Left lobe of liver (tissue), 2 donors: Measurements from ENCODE around the gene ADARB2. TPM values are rescaled to one million over a fixed set of nuclear protein-coding genes. Genes with fewer than 3 reads are reported as not detected.

ENCODE experiments used
- ATAC-seq: fragments of 200-7000 bp; cut with Tn5 transposase; one replicate; pipeline ENCODE4 v1.9.1; 2020; ENCODE audit warnings: mild to moderate bottlenecking, moderate library complexity
- DNase-seq: peaks from one replicate; pipeline ENCODE4 v3.0.0-alpha.2; 2020; ENCODE audit warnings: low spot score
- total RNA-seq: library from RNA; stranded (reverse); gene quantifications from one replicate; pipeline ENCODE4 v1.2.1, GENCODE V29; 2021
- donor health status: DM: no; HTN: no; CAD: no; lungs with moderate emphysema.
- donor health status: DM: no; HTN: yes; CAD: no.

The ADARB2 gene
- total RNA-seq, 1 donor from 2014 or later = 0.81 TPM

DNA sequence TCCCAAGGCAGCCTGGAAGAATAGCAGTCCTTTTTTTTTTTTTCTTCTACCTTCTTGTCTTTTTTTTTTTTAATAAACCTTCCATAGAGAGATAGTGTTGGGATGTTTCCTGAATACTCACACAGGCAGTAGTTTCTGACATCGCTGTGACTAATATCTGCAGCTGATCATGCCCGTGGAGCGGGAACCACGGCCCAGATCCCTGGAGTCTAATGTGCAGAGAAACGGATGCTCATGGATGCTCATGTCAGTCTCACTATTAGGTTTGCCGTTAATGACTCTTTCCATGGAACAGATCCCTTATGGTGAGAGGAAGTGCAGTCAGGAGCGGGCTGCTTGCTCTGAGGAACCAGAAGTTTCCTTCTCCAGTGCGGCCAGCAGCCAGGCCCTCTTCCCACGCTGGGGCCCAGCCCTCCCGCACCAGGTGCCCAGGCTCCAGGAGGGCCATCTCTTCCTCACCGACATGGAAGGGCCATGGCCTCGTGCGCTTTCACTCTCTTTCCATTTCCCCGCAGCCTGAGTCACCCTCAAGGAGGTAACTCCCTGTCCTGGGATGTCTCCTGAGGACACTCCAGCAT lies 548.7 kb downstream of the ADARB2 start:
- no peak for DNase-seq
- ATAC-seq = no peak

DNA sequence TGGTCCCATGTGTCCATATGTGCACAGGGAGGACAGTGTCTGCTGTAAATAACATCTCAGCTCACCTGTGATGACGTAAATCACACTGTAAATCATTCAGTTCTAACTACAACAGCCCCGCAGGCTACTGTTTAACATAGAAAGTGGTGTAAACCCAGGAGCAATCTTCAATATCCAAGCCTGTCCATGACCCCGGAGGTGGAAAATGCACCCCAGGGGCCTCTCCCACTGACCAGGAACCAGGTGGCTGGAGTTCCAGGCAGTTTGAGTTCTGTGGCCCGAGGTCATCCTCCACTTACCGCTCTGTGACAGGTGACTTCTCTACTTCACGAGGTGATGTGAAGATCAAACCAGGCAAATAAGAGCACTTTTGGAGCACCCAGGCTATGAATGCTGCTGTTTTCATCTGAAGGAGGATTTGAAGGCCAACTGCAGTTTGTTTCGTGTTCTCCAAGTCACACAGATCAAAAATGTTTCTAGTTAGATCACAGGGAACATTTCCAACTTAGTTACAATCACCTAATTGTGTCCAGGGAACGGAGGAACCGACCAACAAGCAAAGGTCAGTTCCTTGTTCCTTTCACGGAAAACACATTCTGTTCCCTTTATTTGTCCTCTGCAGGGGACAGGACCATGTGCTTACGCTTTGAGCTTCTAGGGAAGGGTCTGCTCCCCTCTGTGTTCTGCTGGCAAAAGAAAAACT lies 549.3 kb downstream of the ADARB2 start:
- no peak for ATAC-seq
- no peak for DNase-seq

DNA sequence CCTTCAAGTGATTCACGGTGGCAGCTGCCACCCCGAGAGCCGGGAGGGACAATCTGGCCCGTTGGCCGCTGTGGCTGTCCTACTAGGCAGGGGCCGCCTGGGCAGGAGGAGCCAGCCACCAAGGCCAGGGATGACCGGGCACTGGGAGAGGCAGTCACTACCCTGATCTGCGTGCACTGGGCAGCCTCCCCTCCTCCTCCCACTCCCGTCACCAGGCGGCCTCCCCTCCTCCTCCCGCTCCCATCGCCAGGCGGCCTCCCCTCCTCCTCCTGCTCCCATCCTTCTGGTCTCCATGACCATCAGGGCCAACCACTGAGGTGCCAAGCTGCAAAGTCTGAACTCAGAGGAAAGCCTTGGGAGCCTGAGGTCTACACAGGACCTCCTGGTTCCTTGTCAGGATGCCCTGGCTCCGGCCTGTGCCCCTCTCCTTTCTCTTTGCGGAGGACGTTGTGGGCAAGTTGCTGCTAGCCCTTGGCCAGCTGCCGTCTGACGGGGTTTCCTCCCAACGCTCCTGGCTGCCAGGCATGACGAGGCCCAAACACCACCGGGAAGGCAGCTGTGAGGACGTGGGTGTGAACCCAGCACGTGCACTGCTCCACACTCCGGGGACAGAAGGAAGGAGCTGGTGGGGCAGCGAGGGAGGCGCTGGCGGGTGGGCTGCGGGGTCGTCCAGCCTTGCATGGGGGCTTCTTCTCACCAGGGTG lies 550.0 kb downstream of the ADARB2 start:
- ATAC-seq = no peak
- DNase-seq = no peak

DNA sequence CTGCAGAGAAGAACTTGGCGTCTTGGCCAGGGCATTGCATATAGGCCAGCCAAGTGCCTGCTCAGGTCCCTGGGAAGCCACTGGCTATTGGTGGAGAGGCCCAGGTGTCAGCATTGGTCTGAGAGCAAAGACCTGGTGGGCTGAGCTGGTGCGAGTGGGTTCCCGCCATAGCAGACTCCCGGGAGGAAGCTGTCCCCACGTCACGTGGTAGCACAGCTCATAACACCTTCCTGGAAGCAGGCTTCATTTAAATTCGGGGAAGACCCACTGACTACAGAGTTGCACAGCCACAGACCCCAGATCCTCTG lies 550.7 kb downstream of the ADARB2 start:
- ATAC-seq (no peak), DNase-seq (no peak)

DNA sequence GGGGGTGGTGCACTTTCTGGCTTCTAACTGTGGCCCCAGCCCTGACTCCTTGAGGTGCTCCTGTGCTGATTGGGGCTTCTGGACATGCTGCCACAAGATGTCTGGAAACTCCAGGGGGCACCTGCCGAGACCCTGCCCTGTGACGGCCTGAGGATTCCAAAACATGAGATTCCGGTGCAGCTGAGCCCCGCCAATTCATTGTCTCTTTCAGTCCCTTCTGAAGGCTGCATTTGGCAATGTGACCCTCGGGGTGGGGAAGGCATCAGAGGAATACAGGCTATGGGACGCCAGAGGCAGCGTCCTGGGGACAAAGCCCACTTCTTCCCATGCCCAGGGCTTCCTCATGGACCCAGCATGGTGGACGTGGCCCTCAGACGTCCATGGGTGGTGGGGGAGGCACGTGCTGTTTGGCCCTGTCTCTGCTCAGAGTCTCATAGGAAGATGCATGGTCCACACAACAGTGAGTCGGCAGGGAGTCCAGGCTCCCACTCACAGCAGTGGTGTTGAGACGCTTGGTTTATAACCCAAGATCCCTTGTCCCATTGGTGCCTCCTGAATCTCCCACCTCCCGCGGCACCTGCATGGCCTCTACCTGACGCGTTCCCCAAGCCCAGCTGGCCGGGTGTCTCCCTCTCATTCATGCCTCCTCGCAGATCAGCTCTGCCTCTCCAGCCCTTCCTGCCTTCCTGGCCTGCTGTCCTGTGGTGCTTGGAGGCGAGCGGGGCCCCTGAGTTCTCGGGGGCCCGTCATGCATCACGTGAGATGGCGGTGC lies 551.2 kb downstream of the ADARB2 start:
- ATAC-seq (no peak), DNase-seq (no peak)

DNA sequence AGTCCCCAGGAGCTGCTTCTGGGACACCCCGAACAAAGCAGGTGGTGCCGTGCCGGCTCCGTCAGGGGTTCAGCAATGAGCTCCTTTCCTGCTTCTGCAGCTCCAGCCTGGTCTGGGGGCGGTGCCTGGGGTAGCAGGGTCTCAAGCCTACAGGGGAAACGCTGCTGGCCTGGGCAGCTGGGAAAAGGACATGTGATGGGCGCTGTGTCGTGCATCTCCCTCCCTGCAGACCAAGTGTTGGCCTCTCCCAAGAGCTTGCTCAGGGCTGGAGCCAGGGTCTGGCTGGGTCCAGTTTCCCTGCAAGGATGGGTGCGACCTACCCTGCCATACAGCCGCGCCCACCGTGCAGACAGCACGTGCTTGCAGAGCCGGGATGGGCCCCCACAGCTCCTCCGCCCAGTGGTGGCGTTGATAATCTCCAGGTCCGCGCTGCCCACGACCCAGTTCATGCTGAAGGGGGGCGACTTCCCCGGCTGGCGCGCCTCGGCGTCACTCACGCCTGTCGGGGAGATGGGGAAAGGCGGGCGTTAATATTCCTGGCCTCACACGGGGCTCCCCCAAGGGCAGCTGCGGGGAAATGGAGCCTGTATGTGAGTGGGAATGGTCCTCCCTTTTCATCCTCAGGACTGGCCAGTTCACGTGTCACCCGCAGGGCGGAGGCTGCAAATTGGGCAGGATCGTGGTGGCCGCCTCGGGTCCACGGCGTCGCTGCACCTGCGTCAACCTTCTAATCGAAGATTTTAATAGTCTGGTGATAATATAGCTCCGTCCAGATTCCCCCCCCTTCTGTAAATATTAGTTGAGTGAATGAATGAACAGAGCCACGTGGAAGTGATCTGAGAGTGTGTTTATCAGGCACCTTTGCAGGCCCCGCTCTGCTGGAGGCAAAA lies 552.5 kb downstream of the ADARB2 start:
- no peak for DNase-seq
- no peak for ATAC-seq

DNA sequence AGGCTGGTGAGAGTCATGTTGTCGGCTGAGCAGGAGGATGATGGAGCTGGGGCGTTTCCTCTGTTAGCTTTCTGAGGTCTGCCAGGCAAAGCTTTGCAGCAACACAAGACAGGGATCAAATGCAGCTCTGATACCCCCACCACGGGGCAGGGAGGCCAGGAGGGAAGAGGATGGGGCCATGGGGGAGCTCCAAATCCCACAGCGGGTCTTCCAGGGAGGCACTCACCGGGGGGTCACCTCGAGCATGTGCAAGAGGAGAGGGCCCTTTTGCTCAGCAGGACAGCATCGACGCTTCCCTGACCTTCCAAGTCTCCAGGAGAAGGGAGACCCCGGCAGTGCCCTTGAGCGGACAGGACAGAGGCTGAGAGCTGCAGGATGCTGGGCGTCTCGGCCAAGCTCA lies 553.6 kb downstream of the ADARB2 start:
- DNase-seq (no peak), ATAC-seq (no peak)

- DNase-seq (no peak), ATAC-seq (no peak)
These were observed 554.3 kb downstream of the ADARB2 start for GRCh38 chr10:1183033-1183396.

DNA sequence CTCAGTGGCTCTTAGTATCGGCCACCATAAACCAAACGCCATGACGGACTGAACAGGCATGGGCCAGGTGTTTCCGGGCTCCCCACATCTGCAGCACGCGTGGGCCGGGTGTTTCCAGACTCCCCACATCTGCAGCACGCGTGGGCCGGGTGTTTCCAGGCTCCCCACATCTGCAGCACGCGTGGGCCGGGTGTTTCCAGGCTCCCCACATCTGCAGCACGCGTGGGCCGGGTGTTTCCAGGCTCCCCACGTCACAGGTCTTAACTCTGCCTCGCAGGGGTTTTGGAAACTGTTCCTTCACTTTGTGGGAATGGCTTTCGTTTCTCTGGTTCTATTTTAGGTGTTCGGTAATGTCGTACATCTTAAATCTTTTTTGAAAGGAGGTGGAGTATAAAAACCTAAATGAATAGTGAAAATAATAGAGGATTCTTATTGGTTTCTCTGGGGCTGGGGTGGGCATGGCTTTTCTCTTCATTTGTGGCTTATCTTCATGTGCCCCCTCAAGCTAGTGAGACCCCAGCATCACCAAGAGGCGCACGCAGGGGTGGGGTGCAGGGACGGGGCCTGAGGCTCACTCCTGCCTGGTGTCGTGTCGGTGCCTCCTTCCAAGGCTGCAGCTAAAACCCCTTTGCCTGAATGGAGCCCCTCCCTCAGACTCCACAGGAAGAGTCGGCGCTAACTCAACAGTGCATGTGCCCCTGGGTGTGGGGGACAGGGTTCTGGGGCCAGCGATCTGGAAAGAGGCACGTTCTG lies 554.9 kb downstream of the ADARB2 start:
- DNase-seq (no peak), ATAC-seq (no peak)

GRCh38 chr10:1180836-1181235 lies 556.5 kb downstream of the ADARB2 start:
- ATAC-seq (no peak), DNase-seq (no peak)

- no peak for ATAC-seq
- DNase-seq = no peak
These were observed 557.1 kb downstream of the ADARB2 start for GRCh38 chr10:1180071-1180730.

DNA sequence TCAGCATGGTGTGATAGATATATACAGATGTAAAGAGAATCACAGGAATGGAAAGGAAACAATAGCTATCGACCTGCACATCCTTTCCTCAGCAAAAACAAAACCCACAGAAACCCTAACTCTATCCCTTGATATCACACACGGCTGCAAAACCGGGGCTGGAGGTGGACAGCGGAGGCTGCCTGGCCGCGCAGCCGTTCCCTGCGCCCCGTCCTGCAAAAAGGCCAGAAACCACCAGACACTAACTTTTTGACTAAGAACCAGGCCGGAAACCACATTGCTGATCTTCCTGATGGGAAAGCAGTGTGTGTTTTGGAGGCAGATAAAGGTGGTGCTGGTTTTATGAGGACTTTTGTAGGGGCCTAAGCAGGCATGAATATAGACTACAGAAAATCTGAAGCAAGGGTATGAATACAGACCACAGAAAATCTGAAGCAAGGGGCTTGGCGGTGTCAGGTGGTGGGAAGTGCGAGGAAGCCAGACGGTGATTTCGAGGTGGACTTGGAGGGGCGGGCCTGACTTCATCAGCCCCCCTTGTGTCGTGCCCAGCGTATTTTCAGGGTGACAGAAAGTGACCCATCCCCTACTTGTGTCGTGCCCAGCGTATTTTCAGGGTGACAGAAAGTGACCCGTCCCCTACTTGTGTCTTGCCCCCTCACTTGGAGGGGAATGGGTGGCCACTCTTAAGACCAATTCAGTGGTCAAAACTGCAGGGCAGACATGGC lies 557.8 kb downstream of the ADARB2 start:
- ATAC-seq (no peak), DNase-seq (no peak)

GRCh38 chr10:1178506-1178905 lies 558.8 kb downstream of the ADARB2 start:
- DNase-seq (no peak), ATAC-seq (no peak)

GRCh38 chr10:1177936-1178335 lies 559.4 kb downstream of the ADARB2 start:
- DNase-seq (no peak), ATAC-seq (no peak)

DNA sequence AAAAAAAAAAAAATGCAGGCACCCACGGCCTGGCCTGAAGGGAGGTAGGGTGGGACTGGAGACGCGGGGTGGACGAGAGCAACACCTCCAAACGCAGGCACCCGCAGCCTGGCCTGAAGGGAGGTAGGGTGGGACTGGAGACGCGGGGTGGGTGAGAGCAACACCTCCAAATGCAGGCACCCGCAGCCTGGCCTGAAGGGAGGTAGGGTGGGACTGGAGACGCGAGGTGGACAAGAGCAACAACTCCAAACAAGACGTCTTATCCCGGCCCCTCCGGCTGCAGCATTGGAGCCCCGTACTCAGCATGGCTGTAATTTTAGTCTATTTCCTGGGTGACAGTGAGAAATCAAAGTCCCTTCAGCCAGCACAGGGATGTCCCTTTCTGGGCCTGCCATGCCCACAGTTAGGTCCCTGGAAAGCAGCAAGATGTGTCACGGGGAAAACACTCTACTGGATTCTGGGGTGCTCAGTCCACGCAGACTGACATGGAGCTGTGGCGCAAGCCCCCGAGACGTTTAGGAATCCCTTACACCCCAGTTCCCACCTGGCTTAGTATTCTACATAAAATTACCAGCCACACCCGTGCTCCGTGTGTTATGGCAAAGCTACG lies 561.3 kb downstream of the ADARB2 start:
- no peak for ATAC-seq
- DNase-seq = no peak

DNA sequence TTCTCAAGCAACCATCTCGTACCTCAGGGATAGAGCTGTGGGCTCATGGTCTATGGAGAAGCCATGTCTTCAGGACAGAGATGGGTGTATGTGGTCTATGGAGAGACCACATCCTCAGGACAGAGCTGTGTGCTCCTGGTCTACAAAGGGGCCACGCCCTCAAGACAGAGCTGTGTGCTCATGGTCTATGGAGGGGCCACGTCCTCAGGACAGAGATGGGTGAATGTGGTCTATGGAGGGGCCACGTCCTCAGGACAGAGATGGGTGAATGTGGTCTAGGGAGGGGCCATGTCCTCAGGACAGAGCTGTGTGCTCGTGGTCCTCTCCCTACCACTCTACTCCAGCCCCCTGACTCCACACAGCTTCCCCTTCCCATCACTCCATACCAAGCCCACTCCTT lies 563.3 kb downstream of the ADARB2 start:
- DNase-seq = no peak
- no peak for ATAC-seq

GRCh38 chr10:1173091-1173490 lies 564.2 kb downstream of the ADARB2 start:
- DNase-seq (no peak), ATAC-seq (no peak)

DNA sequence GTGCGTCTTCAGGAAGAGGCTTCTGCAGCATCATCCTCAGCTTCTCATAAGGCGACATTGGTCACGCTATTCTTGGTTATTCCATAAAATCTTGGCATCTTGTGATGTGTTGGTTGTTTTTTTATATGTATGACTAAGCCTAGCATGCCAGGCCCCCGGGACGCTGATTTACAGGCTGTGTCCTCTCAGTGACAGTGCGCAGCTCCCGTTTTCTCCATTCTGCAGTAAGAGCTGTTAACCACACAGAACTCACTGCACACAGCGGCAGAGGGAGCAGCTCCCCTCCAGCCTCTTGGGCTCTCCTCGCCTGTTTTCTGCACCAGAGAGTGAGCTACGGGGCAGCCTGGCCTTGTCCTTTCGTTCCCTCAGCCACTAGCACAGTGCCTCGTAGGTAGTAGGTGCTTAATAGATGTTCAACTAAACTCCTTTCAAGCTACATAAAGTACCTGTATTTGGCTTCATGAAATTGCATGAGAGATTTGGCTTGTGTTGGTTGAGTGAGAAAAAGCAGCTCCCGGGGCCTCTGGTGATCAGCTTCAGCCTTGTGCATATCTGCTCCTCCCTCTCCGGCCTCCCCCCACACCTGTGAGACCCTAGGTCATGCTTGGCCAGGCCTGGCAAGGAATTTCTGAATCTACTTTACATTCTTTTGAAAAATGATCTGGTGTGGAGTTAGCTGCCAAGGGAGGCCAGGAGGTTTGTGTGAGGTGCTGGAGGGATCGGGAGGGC lies 564.9 kb downstream of the ADARB2 start:
- ATAC-seq (no peak), DNase-seq (no peak)
